RWPE1 (cell line): ENCODE measurements around the gene NEAT1.

ENCODE experiments used
- CTCF ChIA-PET: fragments of 350-600 bp; sonication (Branson Sonifier 250); formaldehyde crosslinking; extraction: SDS; loops from one replicate; lab custom pipeline; 2021; lab: Yijun Ruan, JAX
- POLR2A ChIA-PET: fragments of 400-600 bp; formaldehyde crosslinking; extraction: SDS; loops from one replicate; lab custom pipeline; 2020; ENCODE audit warnings: antibody characterized with exemption; ENCODE audit not compliant: low non-redundant PET; lab: Yijun Ruan, JAX
- DNase-seq: peaks from one replicate; pipeline ENCODE4 v3.0.0; 2012; ENCODE audit warnings: low spot score
- H3K27ac ChIP-seq: fragments of 450-650 bp; 2 replicates; pipeline ENCODE4 v1.5.1; 2017
- TF ChIP-seq, protein P1 (sequence below): fragments of 450-650 bp; conservative IDR thresholded peaks from 2 replicates; pipeline ENCODE4 v1.5.1; 2017; ENCODE audit warnings: low read depth, mild to moderate bottlenecking

The NEAT1 gene

DNA sequence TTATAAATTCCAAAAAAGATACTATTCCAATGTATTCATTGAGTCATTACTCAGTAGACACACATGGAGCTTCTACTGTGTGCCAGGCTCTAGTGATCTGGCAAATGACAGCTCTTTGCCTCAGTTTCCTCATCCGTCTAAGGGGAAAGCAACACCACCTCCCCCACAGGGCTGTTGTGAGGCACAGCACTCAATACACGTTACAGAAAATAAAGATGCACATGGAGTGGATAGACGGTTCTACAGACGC lies 69.7 kb downstream of the NEAT1 start:
- POLR2A ChIA-PET: interaction anchor here (0.6 to 2.5 kb wide), 5 partner anchors 10 to 288 kb away, joined by 3 to 19 read pairs (median 4); partner anchors contain the start of gene AP5B1
- TF ChIP-seq, protein P1, sequence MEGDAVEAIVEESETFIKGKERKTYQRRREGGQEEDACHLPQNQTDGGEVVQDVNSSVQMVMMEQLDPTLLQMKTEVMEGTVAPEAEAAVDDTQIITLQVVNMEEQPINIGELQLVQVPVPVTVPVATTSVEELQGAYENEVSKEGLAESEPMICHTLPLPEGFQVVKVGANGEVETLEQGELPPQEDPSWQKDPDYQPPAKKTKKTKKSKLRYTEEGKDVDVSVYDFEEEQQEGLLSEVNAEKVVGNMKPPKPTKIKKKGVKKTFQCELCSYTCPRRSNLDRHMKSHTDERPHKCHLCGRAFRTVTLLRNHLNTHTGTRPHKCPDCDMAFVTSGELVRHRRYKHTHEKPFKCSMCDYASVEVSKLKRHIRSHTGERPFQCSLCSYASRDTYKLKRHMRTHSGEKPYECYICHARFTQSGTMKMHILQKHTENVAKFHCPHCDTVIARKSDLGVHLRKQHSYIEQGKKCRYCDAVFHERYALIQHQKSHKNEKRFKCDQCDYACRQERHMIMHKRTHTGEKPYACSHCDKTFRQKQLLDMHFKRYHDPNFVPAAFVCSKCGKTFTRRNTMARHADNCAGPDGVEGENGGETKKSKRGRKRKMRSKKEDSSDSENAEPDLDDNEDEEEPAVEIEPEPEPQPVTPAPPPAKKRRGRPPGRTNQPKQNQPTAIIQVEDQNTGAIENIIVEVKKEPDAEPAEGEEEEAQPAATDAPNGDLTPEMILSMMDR: no peak
- no peak for DNase-seq
- peak overlapping the region; percentile 99 for H3K27ac ChIP-seq
- CTCF ChIA-PET: interaction anchor here (0.6 to 1.0 kb wide), 2 partner anchors 10 to 361 kb away, joined by 3 read pairs; no protein-coding TSS in a partner anchor

DNA sequence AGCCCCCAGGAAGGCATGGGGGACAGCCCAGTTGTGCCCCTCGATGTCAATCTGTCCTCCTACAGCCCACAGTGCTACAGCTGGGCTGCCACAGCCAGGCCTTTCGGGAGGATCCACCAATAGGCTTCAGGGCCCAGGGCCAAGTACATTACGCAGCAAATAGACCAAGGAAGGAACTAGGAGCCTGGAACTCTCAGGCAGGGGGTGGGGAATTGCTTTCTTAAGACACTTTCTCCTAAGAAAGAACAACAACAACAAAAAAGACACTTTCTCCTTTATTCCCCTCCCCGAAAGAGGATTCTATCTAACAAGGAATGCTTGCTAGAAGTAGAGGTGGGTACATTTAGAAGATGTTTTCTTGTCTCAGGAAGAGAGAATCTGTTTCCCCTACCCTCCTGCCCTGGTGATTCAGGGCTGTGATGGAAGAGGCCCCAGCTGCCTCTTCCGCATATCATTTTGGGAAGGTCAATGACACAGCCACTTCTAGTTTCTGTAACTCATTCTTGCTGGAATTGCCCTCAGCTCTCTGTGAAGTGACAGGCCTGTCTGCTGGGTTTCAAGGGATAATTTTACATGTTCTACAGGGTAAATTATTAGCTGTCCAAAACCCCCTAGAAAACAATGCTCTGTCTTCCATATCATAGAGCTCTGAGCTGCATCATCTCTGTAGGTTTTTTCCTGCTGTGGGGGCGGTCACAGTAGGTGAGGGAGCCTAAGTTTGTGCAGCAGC lies 70.2 kb downstream of the NEAT1 start:
- ChIA-PET CTCF (interaction anchor here (0.6 to 1.0 kb wide), 3 partner anchors 9 to 534 kb away, joined by 3 read pairs; partner anchors contain the start of gene CATSPER1), POLR2A (interaction anchor here (0.5 to 2.5 kb wide), 6 partner anchors 14 to 288 kb away, joined by 3 to 19 read pairs (median 3); partner anchors contain the start of gene AP5B1)
- TF ChIP-seq, protein P1: no peak
- peak overlapping the region; percentile 99 for H3K27ac ChIP-seq
- DNase-seq: no peak

DNA sequence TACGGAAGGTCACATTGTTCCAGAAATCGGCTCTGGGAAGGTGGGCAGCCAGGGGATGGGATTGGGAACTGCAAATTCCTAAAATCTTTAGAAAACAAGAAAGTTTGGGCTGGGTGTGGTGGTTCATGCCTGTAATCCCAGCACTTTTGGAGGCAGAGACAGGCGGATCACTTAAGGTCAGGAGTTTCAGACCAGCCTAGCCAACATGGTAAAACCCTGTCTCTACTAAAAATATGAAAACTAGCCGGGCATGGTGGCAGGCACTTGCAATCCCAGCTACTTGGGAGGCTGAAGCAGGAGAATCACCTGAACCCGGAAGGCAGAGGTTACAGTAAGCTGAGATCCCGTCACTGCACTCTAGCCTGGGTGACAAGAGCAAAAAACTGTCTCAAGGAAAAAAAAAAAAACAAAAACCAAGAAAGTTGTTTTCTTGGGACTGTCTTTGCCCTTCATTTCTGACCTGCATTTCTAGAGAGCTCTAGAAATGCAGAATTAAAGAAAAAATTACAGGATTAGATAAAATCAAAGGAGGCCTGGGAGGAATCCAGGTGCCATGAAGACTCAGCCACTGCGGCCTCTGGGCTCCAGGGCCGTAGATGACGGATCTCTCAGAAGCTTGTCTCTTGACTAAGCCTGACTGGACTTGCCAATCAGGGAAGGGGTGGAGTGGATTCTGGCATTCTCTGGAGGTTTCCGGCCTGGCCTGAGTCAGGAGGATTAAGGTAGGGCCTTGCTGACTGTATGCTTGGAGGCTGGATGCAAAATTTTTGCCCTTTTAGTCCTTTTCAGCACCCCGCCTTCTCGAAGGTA lies 71.0 kb downstream of the NEAT1 start:
- CTCF ChIA-PET: interaction anchor here (0.6 kb wide), 1 partner anchor 533 kb away, joined by 3 read pairs; the partner anchor contains the start of gene CATSPER1
- peak overlapping the region; percentile 99 for H3K27ac ChIP-seq
- peak; percentile 88 for DNase-seq
- POLR2A ChIA-PET: interaction anchor here (0.6 to 2.5 kb wide), 6 partner anchors 14 to 74 kb away, joined by 3 to 19 read pairs (median 4); no protein-coding TSS in a partner anchor
- TF ChIP-seq, protein P1: no peak
